SK-N-SH treated with all-trans-retinoic acid at 6 μM for 48 hours (cell line): ENCODE results near the gene DYNC1LI2.

Source experiments
- ATAC-seq: fragments of 200-7000 bp; cut with Tn5 transposase; 3 replicates; pipeline ENCODE4 v1.9.1; 2020; ENCODE audit warnings: mild to moderate bottlenecking, moderate library complexity
- ARNTL ChIP-seq: fragments of 450-650 bp; formaldehyde crosslinking; IDR thresholded peaks from 2 replicates; pipeline ENCODE4 v1.5.0; 2020; ENCODE audit warnings: low read depth, mild to moderate bottlenecking, moderate library complexity, borderline replicate concordance
- BACH2 ChIP-seq: fragments of 250-450 bp; sonication (Bioruptor Pico); IDR thresholded peaks from 2 replicates; pipeline ENCODE4 v1.9.0; 2021; ENCODE audit warnings: mild to moderate bottlenecking, borderline replicate concordance
- CREB5 ChIP-seq: fragments of 250-450 bp; sonication (Bioruptor Pico); IDR thresholded peaks from 2 replicates; pipeline ENCODE4 v1.5.1; 2020; ENCODE audit warnings: low read depth, mild to moderate bottlenecking, moderate library complexity
- CSDC2 ChIP-seq: fragments of 250-450 bp; sonication (Bioruptor Pico); IDR thresholded peaks from 2 replicates; pipeline ENCODE4 v1.5.0; 2020; ENCODE audit warnings: mild to moderate bottlenecking, moderate library complexity
- CSRNP3 ChIP-seq: fragments of 250-450 bp; sonication (Bioruptor Pico); IDR thresholded peaks from 2 replicates; pipeline ENCODE4 v1.5.1; 2021; ENCODE audit warnings: mild to moderate bottlenecking, moderate library complexity
- ESRRG ChIP-seq: fragments of 250-450 bp; sonication (Bioruptor Pico); IDR thresholded peaks from 2 replicates; pipeline ENCODE4 v1.6.1; 2021; ENCODE audit warnings: mild to moderate bottlenecking
- GLIS3 ChIP-seq: fragments of 250-450 bp; sonication (Bioruptor Pico); IDR thresholded peaks from 2 replicates; pipeline ENCODE4 v1.5.0; 2020; ENCODE audit warnings: mild to moderate bottlenecking, moderate library complexity
- PATZ1 ChIP-seq: fragments of 250-450 bp; sonication (Bioruptor Pico); IDR thresholded peaks from 2 replicates; pipeline ENCODE4 v1.8.0; 2020; ENCODE audit warnings: mild to moderate bottlenecking, moderate library complexity, borderline replicate concordance
- PPARA ChIP-seq: fragments of 250-450 bp; sonication (Bioruptor Pico); IDR thresholded peaks from 2 replicates; pipeline ENCODE4 v1.5.0; 2020; ENCODE audit warnings: mild to moderate bottlenecking, borderline replicate concordance
- RARB ChIP-seq: fragments of 250-450 bp; sonication (Bioruptor Pico); IDR thresholded peaks from 2 replicates; pipeline ENCODE4 v1.8.0; 2021; ENCODE audit warnings: mild to moderate bottlenecking, moderate library complexity
- SNAI2 ChIP-seq: fragments of 250-450 bp; sonication (Bioruptor Pico); IDR thresholded peaks from 2 replicates; pipeline ENCODE4 v1.5.0; 2020; ENCODE audit warnings: mild to moderate bottlenecking, moderate library complexity
- TCF4 ChIP-seq: fragments of 250-450 bp; sonication (Bioruptor Pico); IDR thresholded peaks from 2 replicates; pipeline ENCODE4 v1.8.0; 2021; ENCODE audit warnings: mild to moderate bottlenecking, moderate library complexity, borderline replicate concordance
- TOX ChIP-seq: fragments of 250-450 bp; sonication (Bioruptor Pico); IDR thresholded peaks from 2 replicates; pipeline ENCODE4 v1.8.0; 2021; ENCODE audit warnings: mild to moderate bottlenecking, moderate library complexity, borderline replicate concordance
- TSHZ2 ChIP-seq: fragments of 250-450 bp; sonication (Bioruptor Pico); IDR thresholded peaks from 2 replicates; pipeline ENCODE4 v1.5.0; 2020; ENCODE audit warnings: mild to moderate bottlenecking, moderate library complexity
- ZC3H10 ChIP-seq: fragments of 250-450 bp; sonication (Bioruptor Pico); IDR thresholded peaks from 2 replicates; pipeline ENCODE4 v1.5.1; 2021; ENCODE audit warnings: mild to moderate bottlenecking, moderate library complexity
- ZFP30 ChIP-seq: fragments of 450-650 bp; formaldehyde crosslinking; IDR thresholded peaks from 2 replicates; pipeline ENCODE4 v1.5.0; 2022; ENCODE audit warnings: mild to moderate bottlenecking, moderate library complexity
- ZNF70 ChIP-seq: fragments of 450-650 bp; formaldehyde crosslinking; IDR thresholded peaks from 2 replicates; pipeline ENCODE4 v1.5.0; 2020; ENCODE audit warnings: mild to moderate bottlenecking, moderate library complexity
- ZNF8 ChIP-seq: fragments of 450-650 bp; formaldehyde crosslinking; IDR thresholded peaks from 2 replicates; pipeline ENCODE4 v1.5.0; 2020; ENCODE audit warnings: mild to moderate bottlenecking, moderate library complexity

DYNC1LI2 gene

GRCh38 chr16:66678337-66678736 lies 73.1 kb downstream of the DYNC1LI2 start:
- no peak; the same call in 2 of the 3 replicates for ATAC-seq
- TF ChIP-seq GLIS3 (CRISPR knock-in tag) (no peak), ESRRG (CRISPR knock-in tag) (no peak)

- no peak for ATAC-seq
- TF ChIP-seq CREB5 (CRISPR knock-in tag): no peak
- TF ChIP-seq RARB (CRISPR knock-in tag): no peak
- TF ChIP-seq CSRNP3 (CRISPR knock-in tag): no peak
- TF ChIP-seq PATZ1 (CRISPR knock-in tag): no peak
- no peak for TF ChIP-seq BACH2
- TF ChIP-seq CSDC2 (CRISPR knock-in tag): no peak
- TF ChIP-seq TSHZ2 (CRISPR knock-in tag): no peak
- no peak for TF ChIP-seq GLIS3 (CRISPR knock-in tag)
- TF ChIP-seq ZNF70: no peak
- TF ChIP-seq ZNF8 (CRISPR knock-in tag): no peak
- TF ChIP-seq TOX (CRISPR knock-in tag): no peak
- TF ChIP-seq PPARA (CRISPR knock-in tag): no peak
- no peak for TF ChIP-seq TCF4 (CRISPR knock-in tag)
- TF ChIP-seq, all 23 proteins: peak for 0
These were observed 73.6 kb downstream of the DYNC1LI2 start for GRCh38 chr16:66677836-66678235.

- no peak for ATAC-seq
- no peak for TF ChIP-seq BACH2
- TF ChIP-seq SNAI2 (CRISPR knock-in tag): no peak
- TF ChIP-seq ZC3H10 (CRISPR knock-in tag): no peak
- no peak for TF ChIP-seq PPARA (CRISPR knock-in tag)
- no peak for TF ChIP-seq ZFP30 (CRISPR knock-in tag)
- no peak for TF ChIP-seq ARNTL (CRISPR knock-in tag)
- TF ChIP-seq, all 23 proteins: peak for 0
These were observed 74.2 kb downstream of the DYNC1LI2 start for GRCh38 chr16:66677179-66677578.

GRCh38 chr16:66676599-66676998 lies 74.8 kb downstream of the DYNC1LI2 start:
- no peak for ATAC-seq
- no peak for TF ChIP-seq ZFP30 (CRISPR knock-in tag)
- TF ChIP-seq PATZ1 (CRISPR knock-in tag): no peak
- TF ChIP-seq CSRNP3 (CRISPR knock-in tag): no peak
- no peak for TF ChIP-seq GLIS3 (CRISPR knock-in tag)
- no peak for TF ChIP-seq PPARA (CRISPR knock-in tag)
